SK-N-SH treated with all-trans-retinoic acid at 6 μM for 48 hours (cell line): ENCODE measurements around the gene RAB11B.

Source experiments
- ESRRG ChIP-seq: fragments of 250-450 bp; sonication (Bioruptor Pico); IDR thresholded peaks from 2 replicates; pipeline ENCODE4 v1.6.1; 2021; ENCODE audit warnings: mild to moderate bottlenecking
- ISL1 ChIP-seq: fragments of 250-450 bp; sonication (Bioruptor Pico); IDR thresholded peaks from 2 replicates; pipeline ENCODE4 v2.1.2; 2022; ENCODE audit warnings: mild to moderate bottlenecking, moderate library complexity

DNA sequence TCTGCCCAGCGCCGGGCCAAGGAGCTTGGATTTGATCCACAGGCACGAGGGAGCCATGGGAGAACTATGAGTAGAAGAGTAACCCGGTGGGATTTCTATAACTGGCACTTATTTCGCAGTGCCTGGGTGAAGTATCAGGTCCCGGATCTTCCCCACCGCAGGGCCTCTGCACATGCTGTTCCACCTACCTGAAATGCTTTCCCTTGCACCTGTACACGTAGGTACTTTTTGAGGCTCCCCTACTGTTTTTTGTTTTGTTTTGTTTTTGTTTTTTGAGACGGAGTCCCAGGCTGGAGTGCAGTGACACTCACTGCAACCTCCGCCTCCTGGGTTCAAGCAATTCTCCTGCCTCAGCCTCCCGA is 46.7 kb upstream of the RAB11B start:
- TF ChIP-seq ESRRG (no peak), ISL1 (no peak)
